Measurements from ENCODE around the gene ASPA. TPM values are rescaled to one million over a fixed set of nuclear protein-coding genes. Genes with fewer than 3 reads are reported as not detected.

The ASPA gene
- total RNA-seq, 1 experiment from 2014 or later, result not detected

- DNase-seq (ENCODE audit: low spot score), result no peak
Measured at GRCh38 chr17:3534881-3535252, 59.1 kb downstream of the ASPA start.

- peak; percentile 33 for DNase-seq (ENCODE audit: low spot score)
Measured at GRCh38 chr17:3535253-3535995, 59.6 kb downstream of the ASPA start.

DNA sequence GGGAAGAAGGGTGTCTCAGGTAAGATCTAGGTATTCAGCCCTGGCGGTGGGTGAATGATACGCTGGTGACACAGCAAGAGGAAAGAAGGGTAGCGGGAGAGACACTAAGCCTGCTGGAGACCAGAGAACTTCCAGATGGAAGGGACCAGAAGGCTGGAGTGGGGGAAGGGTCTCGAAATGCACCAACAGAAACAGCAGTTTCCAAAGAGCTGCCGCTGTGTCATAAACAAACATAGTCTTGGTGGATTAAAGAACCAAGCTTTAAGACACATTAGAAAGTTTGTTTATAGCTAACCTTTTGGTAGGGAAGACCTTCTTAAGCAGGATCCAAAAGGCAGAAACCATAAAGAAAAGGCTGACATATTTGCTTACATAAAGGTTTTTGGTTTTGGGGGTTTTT is 60.9 kb downstream of the ASPA start:
- DNase-seq (ENCODE audit: low spot score), result no peak

GRCh38 chr17:3539881-3540540 is 64.2 kb downstream of the ASPA start:
- DNase-seq (ENCODE audit: low spot score), result no peak

- no peak for DNase-seq (ENCODE audit: low spot score)
Measured at GRCh38 chr17:3542410-3543088, 66.8 kb downstream of the ASPA start.

DNA sequence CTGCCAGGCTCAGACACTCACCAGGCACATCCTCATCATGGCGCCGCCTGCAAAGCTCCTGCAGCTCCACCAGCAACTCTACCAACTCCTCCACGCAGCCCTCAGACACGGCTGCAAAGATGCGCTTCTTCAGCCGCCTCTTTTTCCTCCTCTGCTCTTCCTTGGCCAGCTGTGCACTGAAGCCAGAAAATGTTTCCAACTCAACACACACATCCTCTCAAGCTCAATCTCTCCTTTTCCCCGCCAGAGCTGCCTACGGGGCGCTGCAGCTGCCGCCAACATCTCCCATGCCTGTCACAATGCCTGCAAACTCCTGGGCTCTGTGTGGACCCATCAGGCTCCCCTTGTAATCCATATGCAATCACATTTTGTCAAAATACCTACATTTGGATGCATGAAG is 67.7 kb downstream of the ASPA start:
- no peak for DNase-seq (ENCODE audit: low spot score)

DNA sequence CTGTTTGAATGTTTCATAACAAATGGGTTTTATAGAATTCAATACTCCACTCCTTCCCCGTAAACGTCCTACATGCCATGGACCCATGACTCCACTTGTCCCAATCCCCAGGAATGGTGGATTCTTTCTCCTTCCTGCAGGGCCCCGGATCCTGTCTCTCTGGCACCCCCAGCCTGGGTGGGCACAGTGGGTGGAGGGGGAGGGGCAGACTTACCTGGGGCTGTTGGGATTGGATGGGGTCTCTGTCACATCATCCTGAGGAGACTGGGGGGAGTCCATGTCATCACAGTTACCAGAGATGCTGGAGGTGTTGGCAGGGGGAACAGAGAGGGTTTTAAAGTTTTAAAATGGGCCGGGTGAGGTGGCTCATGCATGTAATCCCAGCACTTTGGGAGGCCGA is 68.6 kb downstream of the ASPA start:
- DNase-seq (ENCODE audit: low spot score), result no peak

DNA sequence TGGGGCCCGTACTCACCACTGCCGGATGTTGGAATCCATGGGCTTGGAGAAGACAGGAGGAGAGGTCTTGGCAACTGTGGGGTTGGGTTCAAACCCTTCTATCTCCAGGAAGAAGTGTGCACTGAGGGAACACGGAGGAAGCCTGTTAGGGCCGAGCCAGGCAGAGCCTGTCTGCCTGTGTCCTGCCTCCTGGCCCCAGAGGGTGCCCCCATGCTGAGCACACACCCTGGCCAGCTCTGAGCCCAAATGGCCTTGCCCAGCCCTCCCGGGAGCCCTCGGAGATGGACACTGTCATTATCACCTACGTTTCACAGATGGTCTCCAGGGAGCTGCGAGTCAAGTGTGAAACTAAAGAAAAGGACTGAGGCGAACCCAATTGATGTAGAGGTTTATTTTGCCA is 69.4 kb downstream of the ASPA start:
- DNase-seq (ENCODE audit: low spot score), result no peak

GRCh38 chr17:3546521-3546920 is 70.7 kb downstream of the ASPA start:
- DNase-seq (ENCODE audit: low spot score), result no peak

- DNase-seq (ENCODE audit: low spot score), result no peak
Measured at GRCh38 chr17:3546997-3547396, 71.2 kb downstream of the ASPA start.

DNA sequence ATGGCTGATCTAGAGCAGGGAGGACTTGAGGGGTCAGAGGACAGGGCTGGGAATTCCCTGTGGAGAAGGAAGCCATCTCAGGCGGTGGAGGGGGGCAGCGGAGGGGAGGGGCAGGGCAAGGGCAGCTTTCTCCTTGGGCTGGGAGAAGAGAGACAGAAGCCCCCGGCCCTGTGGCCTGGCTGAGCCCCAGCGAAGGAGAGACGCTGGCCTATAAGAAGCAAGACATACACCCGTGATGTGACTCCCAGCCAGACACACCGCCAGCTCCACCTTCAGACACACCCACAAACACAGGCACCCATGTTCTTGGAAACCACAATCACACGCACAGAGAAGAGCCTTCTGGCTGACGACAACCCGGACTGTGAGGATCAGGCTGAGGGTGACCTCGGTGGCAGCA is 71.8 kb downstream of the ASPA start:
- DNase-seq (ENCODE audit: low spot score), result no peak

GRCh38 chr17:3549610-3550162 is 73.9 kb downstream of the ASPA start:
- DNase-seq (ENCODE audit: low spot score), result no peak

DNA sequence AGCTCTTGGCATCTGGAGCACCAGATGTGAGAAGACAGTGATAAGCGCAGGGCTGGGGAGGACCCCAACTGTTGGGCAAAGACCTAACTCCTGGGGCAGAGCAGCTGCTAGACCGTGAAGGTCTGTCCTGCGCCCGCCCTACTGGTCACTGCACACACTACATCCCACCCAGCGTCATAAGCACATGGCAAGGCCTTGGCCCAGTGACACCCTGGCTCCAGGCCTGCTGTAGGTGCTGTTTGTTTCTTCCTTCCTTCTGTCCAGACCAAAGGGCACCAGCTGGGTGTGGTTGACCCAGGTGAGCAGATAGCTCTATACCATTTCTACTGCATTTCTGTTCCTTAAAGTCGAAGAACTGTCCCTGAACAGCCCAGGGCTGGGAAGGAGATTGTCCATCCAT is 75.4 kb downstream of the ASPA start:
- DNase-seq (ENCODE audit: low spot score), result no peak

GRCh38 chr17:3552916-3553315 is 77.1 kb downstream of the ASPA start:
- DNase-seq (ENCODE audit: low spot score), result no peak

Other genes with a start within 250 kb of the ASPA start
- gene OR3A1, start 177.6 kb upstream of the ASPA start, total RNA-seq (2014; rRNA removed; shearing (Covaris generic)), result not detected in 2 replicates
- not detected in 2 replicates for gene OR3A2, start 89.7 kb upstream of the ASPA start, total RNA-seq (2014; rRNA removed; shearing (Covaris generic))
- gene OR1E1, start 77.6 kb upstream of the ASPA start, total RNA-seq (2014; rRNA removed; shearing (Covaris generic)), result not detected in 2 replicates
- gene OR3A3, start 64.6 kb upstream of the ASPA start, total RNA-seq (2014; rRNA removed; shearing (Covaris generic)), result not detected in 2 replicates
- not detected in 2 replicates for gene OR1E2, start 42.2 kb upstream of the ASPA start, total RNA-seq (2014; rRNA removed; shearing (Covaris generic))
- gene SPATA22, start 4.2 kb upstream of the ASPA start, total RNA-seq (2014; rRNA removed; shearing (Covaris generic)), result not detected in 2 replicates
- 0.94 and 2.1 TPM in 2 replicates for gene TRPV3, start 81.8 kb downstream of the ASPA start, total RNA-seq (2014; rRNA removed; shearing (Covaris generic))
- 1.5 TPM in 2 replicates for gene TRPV1, start 133.4 kb downstream of the ASPA start, total RNA-seq (2014; rRNA removed; shearing (Covaris generic))
- gene SHPK, start 160.3 kb downstream of the ASPA start, total RNA-seq (2014; rRNA removed; shearing (Covaris generic)), result 16.1 and 21.2 TPM in 2 replicates
- 10.3 and 18.4 TPM in 2 replicates for gene CTNS, start 160.8 kb downstream of the ASPA start, total RNA-seq (2014; rRNA removed; shearing (Covaris generic))
- gene TAX1BP3, start 192.6 kb downstream of the ASPA start, total RNA-seq (2014; rRNA removed; shearing (Covaris generic)), result 121 and 128 TPM in 2 replicates
- 35.5 and 54.7 TPM in 2 replicates for gene EMC6, start 192.8 kb downstream of the ASPA start, total RNA-seq (2014; rRNA removed; shearing (Covaris generic))
- gene P2RX5, start 220.2 kb downstream of the ASPA start, total RNA-seq (2014; rRNA removed; shearing (Covaris generic)), result 0.23 TPM in 1 of 2 replicates, not detected in the other
- 13.1 and 17.1 TPM in 2 replicates for gene HASPIN, start 247.9 kb downstream of the ASPA start, total RNA-seq (2014; rRNA removed; shearing (Covaris generic))